Kidney (tissue), 14 donors: ENCODE measurements around the gene ZBTB49. TPM values are rescaled to one million over a fixed set of nuclear protein-coding genes. Genes with fewer than 3 reads are reported as not detected.

ENCODE experiments used
- DNase-seq, 5 donors: peaks; one replicate each; pipeline ENCODE4 v3.0.0-alpha.2; 2013 to 2020
- FAIRE-seq: peaks from 2 replicates; lab custom pipeline; 2012; peaks lifted over from hg19 to GRCh38; lab: Jason Lieb, UNC
- H3K27ac ChIP-seq, 2 donors: one replicate each; pipeline ENCODE4 v1.7.0; 2013; ENCODE audit warnings: low read depth in 2 of 2, low read length in 2 of 2, inconsistent platforms in 1 of 2
- H3K27me3 ChIP-seq: one replicate; pipeline ENCODE4 v1.7.1; 2013; ENCODE audit warnings: low read length, inconsistent platforms; ENCODE audit not compliant: control insufficient read depth, insufficient read depth
- H3K36me3 ChIP-seq, 3 donors: one replicate each; pipeline versions ENCODE4 v1.7.0 to v1.7.1; 2013; ENCODE audit warnings: low read length in 3 of 3, control low read depth in 1 of 3, inconsistent platforms in 1 of 3; ENCODE audit not compliant: insufficient read depth in 3 of 3, control insufficient read depth in 2 of 3
- H3K4me1 ChIP-seq, 3 donors: one replicate each; pipeline versions ENCODE4 v1.7.0 to v1.7.1; 2013; ENCODE audit warnings: low read length in 3 of 3, inconsistent platforms in 1 of 3, low read depth in 1 of 3; ENCODE audit not compliant: control insufficient read depth in 2 of 3, insufficient read depth in 2 of 3
- H3K4me3 ChIP-seq, 3 donors: one replicate each; pipeline versions ENCODE4 v1.7.0 to v1.8.1; 2013; ENCODE audit warnings: low read length in 3 of 3, control low read depth in 1 of 3, inconsistent platforms in 1 of 3
- H3K9ac ChIP-seq, 3 donors: one replicate each; pipeline versions ENCODE4 v1.7.0 to v1.7.1; 2013; ENCODE audit warnings: low read length in 3 of 3, control low read depth in 1 of 3, inconsistent platforms in 1 of 3
- H3K9me3 ChIP-seq, 3 donors: one replicate each; pipeline versions ENCODE4 v1.7.0 to v1.7.1; 2013; ENCODE audit warnings: low read length in 3 of 3, control low read depth in 1 of 3, inconsistent platforms in 1 of 3; ENCODE audit not compliant: control insufficient read depth in 2 of 3, insufficient read depth in 1 of 3
- CTCF ChIP-seq: IDR thresholded peaks from 3 replicates; pipeline ENCODE4 v1.5.1; 2012; ENCODE audit warnings: mild to moderate bottlenecking, moderate library complexity, borderline replicate concordance; ENCODE audit not compliant: insufficient read depth; ENCODE audit errors: extremely low read depth
- intact Hi-C: fragments of 100-400 bp; cut with DNase I; formaldehyde crosslinking; loops from one replicate; pipeline ENCODE4 v1.11.1; 2022
- polyA plus RNA-seq: library from polyadenylated mRNA; stranded (reverse); fragments of 350-450 nt; fragmentation: Illumina TruSeq; extraction: RNeasy Lipid Tissue Mini Kit (QIAGEN cat#74804); gene quantifications from one replicate; pipeline ENCODE4 v1.2.3, GENCODE V29; 2014; ENCODE audit warnings: low read depth, low replicate concordance; ENCODE audit not compliant: insufficient read depth
- total RNA-seq: library from RNA; stranded (reverse); fragmentation: NEBNext Ultra II Directional; extraction: Animal tissue kit (Norgen Biotek cat#: 25700); gene quantifications from one replicate; pipeline ENCODE4 v1.2.1, GENCODE V29; 2021
- donor health status: control.
- donor health status: control.
- donor health status: control.
- donor health status: control.
- donor health status: control.
- donor health status: DM: yes; HTN: yes; CAD: no.
- donor health status: Normal renal cell carcinoma (clear cell type).

Gene ZBTB49
- total and polyA plus RNA-seq, 2 donors from 2014 or later, result 2.8 to 5.8 TPM

- no peaks in the 10 kb centered on the region for H3K4me1 ChIP-seq
- peaks cover 0 to 21% (median 11%) of the 10 kb centered on the region in 3 donors for H3K36me3 ChIP-seq
- DNase-seq (no peak), FAIRE-seq (no peak)
- TF ChIP-seq CTCF, result no peak
- no peak overlapping the region for H3K4me3 ChIP-seq
- no peak overlapping the region for H3K27ac ChIP-seq
- H3K27me3 ChIP-seq, result no peaks in the 10 kb centered on the region
- intact Hi-C loops, result no loop called here
- H3K9ac ChIP-seq, result no peak overlapping the region
- H3K9me3 ChIP-seq, result no peaks in the 10 kb centered on the region
Observed at GRCh38 chr4:4308800-4309441, 18.9 kb downstream of the ZBTB49 start.

GRCh38 chr4:4311193-4311592, 21.1 kb downstream of the ZBTB49 start:
- no peaks in the 10 kb centered on the region for H3K27me3 ChIP-seq
- DNase-seq (no peak), FAIRE-seq (no peak)
- H3K9me3 ChIP-seq, result no peaks in the 10 kb centered on the region
- H3K36me3 ChIP-seq, result peaks cover 0 to 21% (median 15%) of the 10 kb centered on the region in 3 donors
- no peaks in the 10 kb centered on the region for H3K4me1 ChIP-seq
- TF ChIP-seq CTCF, result no peak
- intact Hi-C loops, result no loop called here
- H3K9ac ChIP-seq, result no peak overlapping the region
- H3K27ac ChIP-seq, result no peak overlapping the region
- H3K4me3 ChIP-seq, result no peak overlapping the region

GRCh38 chr4:4315461-4316149, 25.6 kb downstream of the ZBTB49 start:
- no peak overlapping the region for H3K4me3 ChIP-seq
- H3K4me1 ChIP-seq, result no peaks in the 10 kb centered on the region
- DNase-seq, result no peak
- H3K27ac ChIP-seq, result no peak overlapping the region
- peaks cover 0 to 15% (median 14%) of the 10 kb centered on the region in 3 donors for H3K36me3 ChIP-seq
- no peak for TF ChIP-seq CTCF
- no peak for FAIRE-seq
- H3K27me3 ChIP-seq, result no peaks in the 10 kb centered on the region
- intact Hi-C loops, result no loop called here
- no peaks in the 10 kb centered on the region for H3K9me3 ChIP-seq
- H3K9ac ChIP-seq, result no peak overlapping the region
